Osteoblast (primary cell): ENCODE data around the gene THOP1. TPM values are rescaled to one million over a fixed set of nuclear protein-coding genes. Genes with fewer than 3 reads are reported as not detected.
A peak's percentile ranks its signal among the peaks of the same experiment; 100 is the strongest.

Experiments used
- DNase-seq: peaks from one replicate; pipeline ENCODE4 v3.0.0; 2011; ENCODE audit warnings: low spot score, mixed read lengths; ENCODE audit not compliant: insufficient read length; ENCODE audit errors: missing footprints
- H2AFZ ChIP-seq: 2 replicates; pipeline ENCODE4 v1.6.0; 2011; ENCODE audit warnings: mild to moderate bottlenecking, low read length
- H3K27ac ChIP-seq: 2 replicates; pipeline ENCODE4 v1.5.1; 2011; ENCODE audit warnings: mild to moderate bottlenecking, low read depth, low read length, moderate library complexity
- H3K27me3 ChIP-seq: 2 replicates; pipeline ENCODE4 v1.6.0; 2012; ENCODE audit warnings: mild to moderate bottlenecking, control low read depth, inconsistent platforms, low read length, moderate library complexity; ENCODE audit not compliant: insufficient read depth
- H3K36me3 ChIP-seq: 2 replicates; pipeline ENCODE4 v1.5.1; 2011; ENCODE audit warnings: mild to moderate bottlenecking, low read length, control low read depth, moderate library complexity; ENCODE audit not compliant: insufficient read depth
- H3K4me1 ChIP-seq: 2 replicates; pipeline ENCODE4 v1.5.1; 2011; ENCODE audit warnings: mild to moderate bottlenecking, low read length, control low read depth, moderate library complexity; ENCODE audit not compliant: insufficient read depth
- H3K4me2 ChIP-seq: 2 replicates; pipeline ENCODE4 v1.6.0; 2011; ENCODE audit warnings: mild to moderate bottlenecking, low read length; ENCODE audit not compliant: insufficient read depth
- H3K4me3 ChIP-seq: fragments of 200-600 bp; sonication (generic); 3 replicates; pipeline ENCODE4 v1.5.1; 2012; ENCODE audit warnings: mild to moderate bottlenecking, low read length, inconsistent platforms; ENCODE audit not compliant: insufficient read depth
- H3K79me2 ChIP-seq: 2 replicates; pipeline ENCODE4 v1.6.0; 2012; ENCODE audit warnings: mild to moderate bottlenecking, low read length, control low read depth, inconsistent platforms; ENCODE audit not compliant: insufficient read depth
- H3K9me3 ChIP-seq: 2 replicates; pipeline ENCODE4 v1.5.1; 2011; ENCODE audit warnings: low read depth, low read length, control low read depth
- H4K20me1 ChIP-seq: 2 replicates; pipeline ENCODE4 v1.6.0; 2012; ENCODE audit warnings: mild to moderate bottlenecking, low read length, control low read depth; ENCODE audit not compliant: insufficient read depth
- CTCF ChIP-seq: IDR thresholded peaks from 2 replicates; pipeline ENCODE4 v1.5.1; 2011; ENCODE audit warnings: mild to moderate bottlenecking, low read depth, low read length, moderate library complexity; ENCODE audit errors: extremely low read depth
- total RNA-seq: library from RNA; depleted of rRNA; stranded (reverse); fragments of >200 nt; gene quantifications from 2 replicates; pipeline ENCODE4 v1.2.3, GENCODE V29; 2012

THOP1 gene
- total RNA-seq, 1 donor = 45.6 TPM

- no peak overlapping the region for H3K27ac ChIP-seq
- peaks cover 32% of the 10 kb centered on the region for H3K36me3 ChIP-seq
- DNase-seq = peak; percentile 58
- peaks cover 29% of the 10 kb centered on the region for H4K20me1 ChIP-seq
- no peaks in the 10 kb centered on the region for H3K27me3 ChIP-seq
- peaks cover 51% of the 10 kb centered on the region for H3K79me2 ChIP-seq
- H3K4me2 ChIP-seq = no peak overlapping the region
- no peak overlapping the region for H3K4me3 ChIP-seq
- TF ChIP-seq CTCF = no peak
- no peaks in the 10 kb centered on the region for H3K9me3 ChIP-seq
- H2AFZ ChIP-seq = no peak overlapping the region
- H3K4me1 ChIP-seq = no peaks in the 10 kb centered on the region
Observed at GRCh38 chr19:2766594-2767372, 18.5 kb upstream of the THOP1 start.

- peaks cover 38% of the 10 kb centered on the region for H4K20me1 ChIP-seq
- peak; percentile 62 for DNase-seq
- peaks cover 30% of the 10 kb centered on the region for H3K36me3 ChIP-seq
Observed at GRCh38 chr19:2767688-2768087, 17.6 kb upstream of the THOP1 start.

GRCh38 chr19:2768365-2769132 lies 16.8 kb upstream of the THOP1 start:
- H3K4me3 ChIP-seq = no peak overlapping the region
- peaks cover 61% of the 10 kb centered on the region for H3K79me2 ChIP-seq
- DNase-seq = peak; percentile 38
- H3K27me3 ChIP-seq = no peaks in the 10 kb centered on the region
- H3K9me3 ChIP-seq = no peaks in the 10 kb centered on the region
- peaks cover 38% of the 10 kb centered on the region for H4K20me1 ChIP-seq
- H2AFZ ChIP-seq = no peak overlapping the region
- no peak for TF ChIP-seq CTCF
- peaks cover 28% of the 10 kb centered on the region for H3K36me3 ChIP-seq
- no peak overlapping the region for H3K4me2 ChIP-seq
- no peaks in the 10 kb centered on the region for H3K4me1 ChIP-seq
- no peak overlapping the region for H3K27ac ChIP-seq

More at GRCh38 chr19:2767688-2768087, 17.6 kb upstream of the THOP1 start:
- H3K4me2 ChIP-seq = no peak overlapping the region
- H3K4me3 ChIP-seq = no peak overlapping the region
- no peaks in the 10 kb centered on the region for H3K4me1 ChIP-seq
- no peaks in the 10 kb centered on the region for H3K9me3 ChIP-seq
- no peaks in the 10 kb centered on the region for H3K27me3 ChIP-seq
- H3K27ac ChIP-seq = no peak overlapping the region
- H3K79me2 ChIP-seq = peaks cover 60% of the 10 kb centered on the region
- H2AFZ ChIP-seq = no peak overlapping the region
- no peak for TF ChIP-seq CTCF

- DNase-seq = no peak
- TF ChIP-seq CTCF = no peak
- H3K4me1 ChIP-seq = no peaks in the 10 kb centered on the region
- H3K4me2 ChIP-seq = no peak overlapping the region
- no peak overlapping the region for H2AFZ ChIP-seq
- no peaks in the 10 kb centered on the region for H3K27me3 ChIP-seq
- H3K79me2 ChIP-seq = peaks cover 66% of the 10 kb centered on the region
- peaks cover 21% of the 10 kb centered on the region for H3K36me3 ChIP-seq
- no peaks in the 10 kb centered on the region for H3K9me3 ChIP-seq
- peaks cover 42% of the 10 kb centered on the region for H4K20me1 ChIP-seq
- no peak overlapping the region for H3K27ac ChIP-seq
- no peak overlapping the region for H3K4me3 ChIP-seq
Observed at GRCh38 chr19:2769218-2769617, 16.1 kb upstream of the THOP1 start.
